ENCODE data around the gene ASH1L. TPM values are rescaled to one million over a fixed set of nuclear protein-coding genes. Genes with fewer than 3 reads are reported as not detected.
A peak's percentile ranks its signal among the peaks of the same experiment; 100 is the strongest.
"Not testable (repeated sequence)": the region's sequence is repeated elsewhere in the genome, so short reads cannot be mapped to it uniquely, and the experiment has no call there.

ASH1L gene
- total RNA-seq, 4 donors from 2014 or later = 58.3 to 101 (median 73.8) TPM

- no peak overlapping the region for H3K27ac ChIP-seq
- H3K36me3 ChIP-seq = no peaks in the 10 kb centered on the region
- no peak for TF ChIP-seq CTCF (IDR thresholded peaks at IDR 0.05)
- TF ChIP-seq POLR2A (IDR thresholded peaks at IDR 0.05) = no peak
- no peaks in the 10 kb centered on the region for H3K9me3 ChIP-seq
- no peaks in the 10 kb centered on the region for H3K27me3 ChIP-seq
- no peaks in the 10 kb centered on the region for H3K4me1 ChIP-seq
- DNase-seq = no peak
- H3K4me3 ChIP-seq = no peak overlapping the region
Measured at GRCh38 chr1:155296661-155297060, 265.9 kb downstream of the ASH1L start.

- Histone ChIP-seq H3K27me3 (no peaks in the 10 kb centered on the region), H3K9me3 (no peaks in the 10 kb centered on the region)
- TF ChIP-seq POLR2A (IDR thresholded peaks at IDR 0.05) (no peak), CTCF (IDR thresholded peaks at IDR 0.05) (no peak)
Measured at GRCh38 chr1:155295942-155296267, 266.7 kb downstream of the ASH1L start.

GRCh38 chr1:155295183-155295941 lies 267.2 kb downstream of the ASH1L start:
- H3K27ac ChIP-seq = no peak overlapping the region
- H3K4me1 ChIP-seq = no peaks in the 10 kb centered on the region
- no peaks in the 10 kb centered on the region for H3K36me3 ChIP-seq
- no peaks in the 10 kb centered on the region for H3K9me3 ChIP-seq
- no peak for DNase-seq
- H3K27me3 ChIP-seq = no peaks in the 10 kb centered on the region
- TF ChIP-seq CTCF (IDR thresholded peaks at IDR 0.05) (no peak), POLR2A (IDR thresholded peaks at IDR 0.05) (no peak)
- peak overlapping the region in 1 of 4 donors; percentile 18 for H3K4me3 ChIP-seq

More at GRCh38 chr1:155295942-155296267, 266.7 kb downstream of the ASH1L start:
- DNase-seq = no peak
- no peaks in the 10 kb centered on the region for H3K4me1 ChIP-seq
- no peak overlapping the region for H3K4me3 ChIP-seq
- H3K27ac ChIP-seq = no peak overlapping the region
- H3K36me3 ChIP-seq = no peaks in the 10 kb centered on the region

GRCh38 chr1:155294520-155295182 lies 268.0 kb downstream of the ASH1L start:
- no peaks in the 10 kb centered on the region for H3K4me1 ChIP-seq
- H3K9me3 ChIP-seq = no peaks in the 10 kb centered on the region
- no peak for DNase-seq
- no peaks in the 10 kb centered on the region for H3K36me3 ChIP-seq
- H3K4me3 ChIP-seq = peak overlapping the region in 1 of 4 donors; percentile 18
- TF ChIP-seq POLR2A (IDR thresholded peaks at IDR 0.05) (no peak), CTCF (IDR thresholded peaks at IDR 0.05) (no peak)
- H3K27ac ChIP-seq = no peak overlapping the region
- no peaks in the 10 kb centered on the region for H3K27me3 ChIP-seq

- H3K27me3 ChIP-seq = no peaks in the 10 kb centered on the region
- no peak for DNase-seq
Measured at GRCh38 chr1:155293086-155293749, 269.4 kb downstream of the ASH1L start.

GRCh38 chr1:155291006-155291405 lies 271.6 kb downstream of the ASH1L start:
- not testable (repeated sequence) for DNase-seq, H3K4me1 ChIP-seq, H3K27me3 ChIP-seq, H3K36me3 ChIP-seq, H3K27ac ChIP-seq, H3K4me3 ChIP-seq, H3K9me3 ChIP-seq

More at GRCh38 chr1:155293086-155293749, 269.4 kb downstream of the ASH1L start:
- Histone ChIP-seq H3K27ac (no peak overlapping the region), H3K4me1 (no peaks in the 10 kb centered on the region), H3K9me3 (no peaks in the 10 kb centered on the region), H3K4me3 (no peak overlapping the region), H3K36me3 (no peaks in the 10 kb centered on the region)
- TF ChIP-seq POLR2A (IDR thresholded peaks at IDR 0.05) (no peak), CTCF (IDR thresholded peaks at IDR 0.05) (no peak)

Data from Peyer's patch (tissue), 4 donors.